Nephron (organoid): ENCODE measurements around the gene SPDYE3.
"Not testable (repeated sequence)": the region's sequence is repeated elsewhere in the genome, so short reads cannot be mapped to it uniquely, and the experiment has no call there.

ENCODE experiments used
- H3K27ac Mint-ChIP-seq, 3 experiments: 2 replicates each; pipeline ENCODE4 v1.8.0; 2020; ENCODE audit warnings: mixed read lengths in 3 of 3, mild to moderate bottlenecking in 2 of 3, moderate library complexity in 1 of 3
- H3K27me3 Mint-ChIP-seq: 2 replicates; pipeline ENCODE4 v1.8.0; 2021; ENCODE audit warnings: low read depth, mild to moderate bottlenecking, moderate library complexity, mixed read lengths
- H3K36me3 Mint-ChIP-seq: 2 replicates; pipeline ENCODE4 v1.8.0; 2020; ENCODE audit warnings: low read depth, mixed read lengths
- H3K4me1 Mint-ChIP-seq: 2 replicates; pipeline ENCODE4 v1.8.0; 2020; ENCODE audit warnings: mixed read lengths
- H3K4me3 Mint-ChIP-seq, 3 experiments: 2 replicates each; pipeline ENCODE4 v1.8.0; 2020; ENCODE audit warnings: mild to moderate bottlenecking in 3 of 3, mixed read lengths in 3 of 3, moderate library complexity in 2 of 3
- H3K9me3 Mint-ChIP-seq: 2 replicates; pipeline ENCODE4 v1.8.0; 2020; ENCODE audit warnings: mixed read lengths
- TF ChIP-seq, protein P1 (sequence below), 3 experiments: fragments of 200-600 bp; sonication (generic); IDR thresholded peaks; one replicate each; pipeline ENCODE4 v1.5.0; 2021; ENCODE audit warnings: antibody characterized with exemption in 3 of 3; ENCODE audit not compliant: unreplicated experiment in 3 of 3

SPDYE3 gene

DNA sequence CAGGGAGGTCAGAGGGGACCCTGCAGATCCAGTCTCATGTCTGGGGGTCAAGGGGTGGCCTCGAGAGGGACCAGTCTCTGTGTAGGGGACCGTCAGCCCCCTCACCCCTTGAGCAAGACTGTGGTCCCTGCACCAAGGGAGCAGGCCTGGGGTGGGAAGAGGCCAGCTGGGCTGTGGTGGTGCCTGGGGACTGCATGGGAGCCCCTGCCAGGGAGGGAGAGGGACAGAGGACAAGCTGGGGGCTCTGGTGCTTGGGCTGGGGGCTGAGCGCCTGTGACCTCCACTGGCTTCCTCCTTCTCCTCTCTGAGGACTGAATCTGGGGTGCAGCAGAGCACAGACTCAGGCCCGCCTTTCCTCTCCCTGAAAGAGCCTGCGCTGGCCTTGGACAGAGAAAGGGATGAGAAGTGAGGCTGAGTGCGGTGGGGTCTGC is 49.6 kb downstream of the SPDYE3 start:
- no peaks in the 10 kb centered on the region for H3K4me1 Mint-ChIP-seq
- H3K9me3 Mint-ChIP-seq, result no peaks in the 10 kb centered on the region
- no peaks in the 10 kb centered on the region for H3K27me3 Mint-ChIP-seq

DNA sequence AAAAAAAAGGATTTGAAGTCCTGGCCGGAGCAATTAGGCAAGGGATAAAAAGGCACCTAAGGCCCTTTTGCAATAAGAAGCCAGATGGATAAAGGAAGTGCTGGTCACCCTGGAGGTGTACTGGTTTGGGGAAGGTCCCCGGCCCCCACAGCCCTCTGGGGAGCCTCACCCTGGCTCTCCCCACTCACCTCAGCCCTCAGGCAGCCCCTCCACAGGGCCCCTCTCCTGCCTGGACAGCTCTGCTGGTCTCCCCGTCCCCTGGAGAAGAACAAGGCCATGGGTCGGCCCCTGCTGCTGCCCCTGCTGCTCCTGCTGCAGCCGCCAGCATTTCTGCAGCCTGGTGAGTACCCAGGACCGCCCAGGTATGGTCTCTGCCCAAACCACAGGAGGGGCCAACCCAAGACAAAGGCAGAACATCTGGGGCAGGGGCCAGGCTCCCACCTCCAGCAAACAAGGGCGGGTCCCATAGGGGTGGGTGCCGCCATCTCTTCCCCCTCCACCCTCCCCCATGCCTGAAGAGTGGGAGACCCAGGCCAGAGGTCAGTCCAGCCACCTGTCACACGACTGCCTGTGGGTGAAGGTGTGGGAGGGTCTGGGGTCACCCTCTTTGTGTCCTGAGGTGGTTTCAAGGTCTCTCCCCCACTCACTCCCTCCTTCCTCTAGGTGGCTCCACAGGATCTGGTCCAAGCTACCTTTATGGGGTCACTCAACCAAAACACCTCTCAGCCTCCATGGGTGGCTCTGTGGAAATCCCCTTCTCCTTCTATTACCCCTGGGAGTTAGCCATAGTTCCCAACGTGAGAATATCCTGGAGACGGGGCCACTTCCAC is 50.7 kb downstream of the SPDYE3 start, which contains the start of gene PILRB:
TSS of gene PILRB (plus strand) at position 91 of the 830 bp plus-strand sequence. CDS start at position 277, 186 bp downstream.
- Mint-ChIP-seq H3K4me1 (no peaks in the 10 kb centered on the region), H3K9me3 (no peaks in the 10 kb centered on the region), H3K4me3 (no peak within 1 kb of the TSS), H3K36me3 (peaks cover 58% of the 10 kb centered on the region), H3K27me3 (no peaks in the 10 kb centered on the region), H3K27ac (no peak within 1 kb of the TSS)
- TF ChIP-seq, protein P1, sequence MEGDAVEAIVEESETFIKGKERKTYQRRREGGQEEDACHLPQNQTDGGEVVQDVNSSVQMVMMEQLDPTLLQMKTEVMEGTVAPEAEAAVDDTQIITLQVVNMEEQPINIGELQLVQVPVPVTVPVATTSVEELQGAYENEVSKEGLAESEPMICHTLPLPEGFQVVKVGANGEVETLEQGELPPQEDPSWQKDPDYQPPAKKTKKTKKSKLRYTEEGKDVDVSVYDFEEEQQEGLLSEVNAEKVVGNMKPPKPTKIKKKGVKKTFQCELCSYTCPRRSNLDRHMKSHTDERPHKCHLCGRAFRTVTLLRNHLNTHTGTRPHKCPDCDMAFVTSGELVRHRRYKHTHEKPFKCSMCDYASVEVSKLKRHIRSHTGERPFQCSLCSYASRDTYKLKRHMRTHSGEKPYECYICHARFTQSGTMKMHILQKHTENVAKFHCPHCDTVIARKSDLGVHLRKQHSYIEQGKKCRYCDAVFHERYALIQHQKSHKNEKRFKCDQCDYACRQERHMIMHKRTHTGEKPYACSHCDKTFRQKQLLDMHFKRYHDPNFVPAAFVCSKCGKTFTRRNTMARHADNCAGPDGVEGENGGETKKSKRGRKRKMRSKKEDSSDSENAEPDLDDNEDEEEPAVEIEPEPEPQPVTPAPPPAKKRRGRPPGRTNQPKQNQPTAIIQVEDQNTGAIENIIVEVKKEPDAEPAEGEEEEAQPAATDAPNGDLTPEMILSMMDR (IDR thresholded peaks at IDR 0.05; ENCODE audit: unreplicated experiment in 3 of 3), result no peak

More for the DNA sequence above, 49.6 kb downstream of the SPDYE3 start:
- H3K27ac Mint-ChIP-seq, result no peak overlapping the region
- TF ChIP-seq, protein P1 (IDR thresholded peaks at IDR 0.05; ENCODE audit: unreplicated experiment in 3 of 3), result no peak
- no peak overlapping the region for H3K4me3 Mint-ChIP-seq
- H3K36me3 Mint-ChIP-seq, result peaks cover 47% of the 10 kb centered on the region

DNA sequence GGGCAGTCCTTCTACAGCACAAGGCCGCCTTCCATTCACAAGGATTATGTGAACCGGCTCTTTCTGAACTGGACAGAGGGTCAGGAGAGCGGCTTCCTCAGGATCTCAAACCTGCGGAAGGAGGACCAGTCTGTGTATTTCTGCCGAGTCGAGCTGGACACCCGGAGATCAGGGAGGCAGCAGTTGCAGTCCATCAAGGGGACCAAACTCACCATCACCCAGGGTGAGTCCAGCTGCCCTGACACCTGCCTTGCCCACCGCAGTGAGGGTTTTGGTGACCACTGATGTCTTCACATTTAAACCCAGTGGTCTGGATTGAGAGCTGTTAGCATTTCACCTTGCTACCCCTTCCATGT is 51.3 kb downstream of the SPDYE3 start:
- Mint-ChIP-seq H3K27me3 (no peaks in the 10 kb centered on the region), H3K9me3 (no peaks in the 10 kb centered on the region), H3K4me1 (no peaks in the 10 kb centered on the region), H3K36me3 (peaks cover 63% of the 10 kb centered on the region), H3K4me3 (no peak overlapping the region), H3K27ac (no peak overlapping the region)
- TF ChIP-seq, protein P1 (IDR thresholded peaks at IDR 0.05; ENCODE audit: unreplicated experiment in 3 of 3), result no peak

DNA sequence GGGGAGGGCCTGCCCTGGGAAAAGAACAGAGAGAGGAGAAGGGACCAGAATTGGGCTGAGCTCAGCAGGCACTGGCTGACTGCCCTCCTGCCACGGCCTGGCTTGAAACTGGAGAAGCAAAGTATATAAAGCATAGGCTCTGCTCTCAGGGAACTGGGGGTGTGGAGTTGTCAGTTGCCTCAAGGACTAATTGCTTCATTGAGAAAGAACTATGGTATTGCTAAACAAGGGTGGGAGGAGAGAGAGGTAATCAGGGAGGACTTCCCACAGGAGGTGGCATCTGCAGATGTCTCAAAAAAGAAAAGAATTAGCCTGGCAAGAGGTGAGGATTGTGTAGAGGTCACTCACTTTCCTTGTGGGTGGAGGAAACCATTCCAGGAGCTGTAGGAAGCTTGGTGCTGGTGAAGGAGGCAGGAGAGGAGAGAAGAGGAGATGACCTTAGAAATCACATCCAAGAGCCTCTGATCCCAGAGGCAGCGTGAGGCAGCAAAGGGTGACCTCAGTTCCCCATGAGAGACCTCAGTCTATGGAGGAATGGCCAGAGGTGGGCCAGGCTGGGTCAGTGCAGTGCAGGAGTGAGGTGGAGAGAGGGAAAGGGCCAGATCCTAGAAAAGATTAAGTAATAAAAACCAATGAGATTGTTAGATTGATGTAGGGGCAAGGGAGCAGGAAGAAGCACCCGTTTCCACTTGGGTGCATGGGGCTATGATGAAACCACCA is 52.8 kb downstream of the SPDYE3 start:
- no peak overlapping the region for H3K4me3 Mint-ChIP-seq
- TF ChIP-seq, protein P1 (IDR thresholded peaks at IDR 0.05; ENCODE audit: unreplicated experiment in 3 of 3), result no peak
- H3K36me3 Mint-ChIP-seq, result peaks cover 70% of the 10 kb centered on the region

DNA sequence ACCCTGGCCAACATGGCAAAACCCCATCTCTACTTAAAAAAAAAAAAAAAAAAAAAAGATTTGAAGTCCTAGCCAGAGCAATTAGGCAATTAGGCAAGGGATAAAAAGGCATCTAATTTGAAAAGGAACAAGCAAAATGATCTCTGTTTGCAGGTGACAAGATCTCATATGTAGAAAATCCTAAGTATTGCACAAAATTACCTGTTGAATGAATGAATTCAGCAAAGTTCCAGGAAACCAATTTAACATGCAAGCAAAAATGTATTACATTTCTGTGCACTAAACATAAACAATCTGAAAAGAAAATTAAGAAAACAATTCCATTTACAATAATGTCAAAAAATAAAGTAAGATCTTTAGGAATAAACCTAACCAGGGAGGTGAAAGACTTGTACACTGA is 55.6 kb downstream of the SPDYE3 start:
- Mint-ChIP-seq H3K27me3 (no peaks in the 10 kb centered on the region), H3K36me3 (peaks cover 75% of the 10 kb centered on the region), H3K9me3 (no peaks in the 10 kb centered on the region), H3K27ac (no peak overlapping the region), H3K4me1 (no peaks in the 10 kb centered on the region), H3K4me3 (no peak overlapping the region)
- TF ChIP-seq, protein P1 (IDR thresholded peaks at IDR 0.05; ENCODE audit: unreplicated experiment in 3 of 3), result no peak

More for the DNA sequence above, 52.8 kb downstream of the SPDYE3 start:
- Mint-ChIP-seq H3K27me3 (no peaks in the 10 kb centered on the region), H3K4me1 (no peaks in the 10 kb centered on the region), H3K27ac (no peak overlapping the region), H3K9me3 (no peaks in the 10 kb centered on the region)

DNA sequence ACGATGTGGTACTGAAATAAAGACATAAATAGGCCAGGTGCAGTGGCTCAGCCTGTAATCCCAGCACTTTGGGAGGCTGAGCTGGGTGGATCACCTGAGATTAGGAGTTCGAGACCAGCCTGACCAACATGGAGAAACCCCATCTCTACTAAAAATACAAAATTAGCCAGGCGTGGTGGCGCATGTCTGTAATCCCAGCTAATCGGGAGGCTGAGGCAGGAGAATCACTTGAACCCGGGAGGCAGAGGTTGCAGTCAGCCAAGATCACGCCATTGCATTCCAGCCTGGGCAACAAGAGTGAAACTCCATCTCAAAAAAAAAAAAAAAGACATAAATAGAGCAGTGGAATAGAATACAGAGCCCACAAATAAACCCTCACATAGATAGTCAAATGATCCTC is 56.3 kb downstream of the SPDYE3 start:
- H3K9me3 Mint-ChIP-seq, H3K4me3 Mint-ChIP-seq, H3K27me3 Mint-ChIP-seq, H3K4me1 Mint-ChIP-seq, H3K27ac Mint-ChIP-seq: not testable (repeated sequence)
- peaks cover 70% of the 10 kb centered on the region for H3K36me3 Mint-ChIP-seq
